ENCODE data around the gene TMEM150C. TPM values are rescaled to one million over a fixed set of nuclear protein-coding genes. Genes with fewer than 3 reads are reported as not detected.

The TMEM150C gene
- total and polyA plus RNA-seq, 11 donors: 6.2 to 22.9 (median 12.6) TPM

DNA sequence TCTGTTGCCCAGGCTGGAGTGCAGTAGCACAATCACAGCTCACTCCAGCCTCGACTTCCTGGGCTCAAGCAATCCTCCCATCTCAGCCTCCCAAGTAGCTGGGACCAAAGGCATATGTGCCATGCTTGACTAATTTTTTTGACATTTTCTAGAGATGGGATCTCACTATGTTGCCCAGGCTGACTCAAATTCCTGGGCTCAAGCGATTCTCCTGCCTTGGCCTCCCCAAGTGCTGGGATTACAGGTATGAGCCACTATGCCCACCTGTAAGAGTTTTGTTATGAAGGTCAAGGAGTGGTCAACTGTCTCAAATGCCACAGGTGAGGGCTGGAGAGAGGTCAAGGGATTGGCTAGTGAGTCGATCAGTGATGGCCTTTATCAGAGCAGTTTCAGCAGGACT is 32.5 kb downstream of the TMEM150C start:
- Histone ChIP-seq H3K9me3 (no peaks in the 10 kb centered on the region), H3K27ac (no peak overlapping the region), H3K27me3 (no peaks in the 10 kb centered on the region), H3K4me3 (no peak overlapping the region), H3K36me3 (no peaks in the 10 kb centered on the region), H3K4me1 (no peaks in the 10 kb centered on the region)
- ATAC-seq (no peak), DNase-seq (no peak)
- intact Hi-C loops (cut with DNase I): no loop called here
- whole genome bisulfite sequencing, 4 donors: 89 to 92% (median 90%) methylated on average over 3 of the region's 3 CpGs
- TF ChIP-seq, protein P1, sequence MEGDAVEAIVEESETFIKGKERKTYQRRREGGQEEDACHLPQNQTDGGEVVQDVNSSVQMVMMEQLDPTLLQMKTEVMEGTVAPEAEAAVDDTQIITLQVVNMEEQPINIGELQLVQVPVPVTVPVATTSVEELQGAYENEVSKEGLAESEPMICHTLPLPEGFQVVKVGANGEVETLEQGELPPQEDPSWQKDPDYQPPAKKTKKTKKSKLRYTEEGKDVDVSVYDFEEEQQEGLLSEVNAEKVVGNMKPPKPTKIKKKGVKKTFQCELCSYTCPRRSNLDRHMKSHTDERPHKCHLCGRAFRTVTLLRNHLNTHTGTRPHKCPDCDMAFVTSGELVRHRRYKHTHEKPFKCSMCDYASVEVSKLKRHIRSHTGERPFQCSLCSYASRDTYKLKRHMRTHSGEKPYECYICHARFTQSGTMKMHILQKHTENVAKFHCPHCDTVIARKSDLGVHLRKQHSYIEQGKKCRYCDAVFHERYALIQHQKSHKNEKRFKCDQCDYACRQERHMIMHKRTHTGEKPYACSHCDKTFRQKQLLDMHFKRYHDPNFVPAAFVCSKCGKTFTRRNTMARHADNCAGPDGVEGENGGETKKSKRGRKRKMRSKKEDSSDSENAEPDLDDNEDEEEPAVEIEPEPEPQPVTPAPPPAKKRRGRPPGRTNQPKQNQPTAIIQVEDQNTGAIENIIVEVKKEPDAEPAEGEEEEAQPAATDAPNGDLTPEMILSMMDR (IDR thresholded peaks at IDR 0.05): no peak
- TF ChIP-seq POLR2A (IDR thresholded peaks at IDR 0.05): no peak

DNA sequence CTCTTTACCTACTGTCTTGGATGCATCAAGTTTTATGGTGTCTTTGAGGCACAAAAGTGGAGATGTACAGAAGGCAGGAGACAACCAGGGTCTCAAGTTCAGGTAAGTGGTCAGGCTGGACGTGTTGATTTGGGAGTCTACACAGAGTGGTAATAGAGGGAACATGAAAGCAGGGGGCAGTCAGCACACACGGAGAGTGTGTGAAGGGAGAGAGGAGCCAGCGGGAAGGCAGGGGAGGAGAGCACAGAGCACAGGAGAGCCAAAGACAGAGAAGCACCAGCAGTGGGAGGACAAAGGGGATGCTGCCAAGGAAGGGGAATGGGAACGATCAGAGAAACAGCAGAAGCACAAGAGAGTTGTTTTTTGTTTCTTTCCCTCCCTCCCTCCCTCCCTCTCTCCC is 32.9 kb downstream of the TMEM150C start:
- H3K9me3 ChIP-seq: no peaks in the 10 kb centered on the region
- DNase-seq (no peak), ATAC-seq (no peak)
- no peak overlapping the region for H3K27ac ChIP-seq
- no peaks in the 10 kb centered on the region for H3K27me3 ChIP-seq
- no peak overlapping the region for H3K4me3 ChIP-seq
- WGBS, 4 donors: 54 to 65% (median 63%) methylated on average over 4 of the region's 4 CpGs
- no peaks in the 10 kb centered on the region for H3K36me3 ChIP-seq
- H3K4me1 ChIP-seq: no peaks in the 10 kb centered on the region
- intact Hi-C loops (cut with DNase I): no loop called here
- TF ChIP-seq, protein P1 (IDR thresholded peaks at IDR 0.05): no peak
- no peak for TF ChIP-seq POLR2A (IDR thresholded peaks at IDR 0.05)

DNA sequence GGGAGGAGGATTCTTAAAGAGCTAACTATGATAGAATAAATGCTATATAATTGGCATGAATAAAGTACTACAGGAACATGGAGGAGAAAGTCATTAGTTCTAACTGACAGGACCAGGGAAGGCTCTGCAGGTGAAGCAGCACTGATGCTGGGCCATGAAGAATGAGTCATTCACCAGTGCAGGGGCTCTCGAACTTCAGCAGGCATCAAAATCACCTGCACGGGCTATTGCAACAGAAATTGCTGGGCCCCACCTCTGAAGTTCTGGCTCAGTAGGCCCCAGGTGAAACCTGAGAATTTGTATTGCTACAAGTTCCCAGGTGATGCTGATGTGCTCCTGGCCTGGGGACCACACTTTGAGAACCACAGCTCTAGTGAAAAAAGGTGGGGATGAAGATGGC is 33.7 kb downstream of the TMEM150C start:
- Histone ChIP-seq H3K27me3 (no peaks in the 10 kb centered on the region), H3K27ac (no peak overlapping the region), H3K4me3 (no peak overlapping the region), H3K36me3 (no peaks in the 10 kb centered on the region), H3K4me1 (no peaks in the 10 kb centered on the region), H3K9me3 (no peaks in the 10 kb centered on the region)
- DNase-seq: no peak
- WGBS, 4 donors: 92 to 94% (median 94%) methylated on average over 2 of the region's 2 CpGs
- ATAC-seq: no peak
- TF ChIP-seq POLR2A (IDR thresholded peaks at IDR 0.05): no peak
- TF ChIP-seq, protein P1 (IDR thresholded peaks at IDR 0.05): no peak
- intact Hi-C loops (cut with DNase I): no loop called here

DNA sequence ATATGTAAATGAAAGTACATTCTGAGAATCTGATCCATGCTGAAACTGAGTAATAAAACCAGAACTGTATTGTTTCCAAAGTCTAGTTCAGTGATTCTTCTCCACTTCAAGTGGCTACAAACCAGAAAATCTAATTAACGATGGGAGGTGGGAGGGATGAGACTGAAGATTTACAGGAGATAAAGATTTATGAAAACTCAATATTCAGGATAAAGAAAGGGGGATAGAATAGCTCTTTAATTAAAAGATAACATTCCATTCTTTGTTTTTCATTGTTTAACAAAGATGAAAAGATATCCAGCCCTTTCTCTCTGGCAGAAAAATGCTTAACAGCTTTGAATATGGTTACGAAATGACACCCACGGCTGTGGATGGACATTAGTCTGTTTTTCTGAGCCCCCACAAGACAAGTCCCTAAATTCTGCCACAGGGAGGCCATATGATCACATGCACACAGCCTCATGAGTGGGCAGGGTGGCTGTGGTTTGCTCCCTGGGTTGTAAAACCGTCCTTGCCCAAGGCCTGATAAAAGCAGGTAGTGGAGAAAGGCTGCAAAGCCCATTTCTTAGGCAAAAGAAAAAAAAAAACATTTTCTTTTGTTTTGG is 36.4 kb downstream of the TMEM150C start:
- Histone ChIP-seq H3K4me1 (no peaks in the 10 kb centered on the region), H3K27ac (no peak overlapping the region), H3K4me3 (no peak overlapping the region), H3K9me3 (no peaks in the 10 kb centered on the region), H3K36me3 (no peaks in the 10 kb centered on the region), H3K27me3 (no peaks in the 10 kb centered on the region)
- WGBS, 4 donors: 69 to 82% (median 79%) methylated on average over 4 of the region's 4 CpGs
- no peak for ATAC-seq
- no peak for DNase-seq
- TF ChIP-seq, protein P1 (IDR thresholded peaks at IDR 0.05): no peak
- TF ChIP-seq POLR2A (IDR thresholded peaks at IDR 0.05): no peak
- intact Hi-C loops (cut with DNase I): no loop called here

Measured in heart left ventricle (tissue), 16 donors.